Measurements from ENCODE around the gene MT1M. TPM values are rescaled to one million over a fixed set of nuclear protein-coding genes. Genes with fewer than 3 reads are reported as not detected.

MT1M gene
- total RNA-seq, 1 experiment from 2014 or later: 0.39 TPM

DNA sequence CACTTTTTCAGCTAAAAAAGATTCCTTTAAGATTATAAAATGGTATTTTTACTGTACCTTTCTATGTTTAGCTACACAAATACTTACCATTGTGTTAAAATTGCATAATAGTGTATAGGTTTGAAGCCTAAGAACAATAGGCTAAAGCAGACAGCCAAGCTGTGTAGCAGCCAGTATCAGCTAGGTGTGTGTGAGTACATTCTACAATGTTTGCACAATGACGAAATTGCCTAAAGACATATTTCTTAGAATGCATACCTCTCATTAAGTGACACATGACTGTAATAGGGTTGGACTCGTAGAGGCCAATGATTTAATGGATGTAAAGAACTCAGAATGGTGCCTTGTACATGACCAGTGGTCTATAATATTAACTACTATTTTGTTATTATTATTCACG lies 17.4 kb downstream of the MT1M start:
- ATAC-seq (no peak), DNase-seq (ENCODE audit: low read depth, low spot score) (no peak)
- H3K27me3 ChIP-seq (ENCODE audit: insufficient read depth, low read length): no peaks in the 10 kb centered on the region
- no peak overlapping the region for H3K9ac ChIP-seq (ENCODE audit: low read length)
- no peak overlapping the region for H3K4me2 ChIP-seq (ENCODE audit: low read length)
- ChIA-PET POLR2A (no interaction called here), CTCF (no interaction called here), RAD21 (ENCODE audit: low non-redundant PET in 1 of 2, low total read pairs in 2 of 2, uncharacterized antibody in 2 of 2, unreplicated experiment in 2 of 2) (no interaction called here)
- H3K9me2 ChIP-seq (ENCODE audit: insufficient read depth): no peaks in the 10 kb centered on the region
- no peaks in the 10 kb centered on the region for H3K79me2 ChIP-seq (ENCODE audit: insufficient read depth, low read length)
- peaks cover 16 to 25% of the 10 kb centered on the region in 2 experiments for H3K4me1 ChIP-seq (ENCODE audit: control insufficient read depth in 1 of 2, insufficient read depth in 2 of 2, low read length in 2 of 2)
- TF ChIP-seq ZNF274 (IDR thresholded peaks at IDR 0.05; ENCODE audit: low read depth, low read length) (no peak), CEBPB (IDR thresholded peaks at IDR 0.05; ENCODE audit: low read depth) (no peak), EZH2 (IDR thresholded peaks at IDR 0.05) (no peak), EZH2phosphoT487 (IDR thresholded peaks at IDR 0.05; ENCODE audit: borderline replicate concordance) (no peak), POLR2AphosphoS5 (IDR thresholded peaks at IDR 0.05; ENCODE audit: low read depth, low read length) (no peak), POLR2A (IDR thresholded peaks at IDR 0.05; ENCODE audit: borderline replicate concordance, extremely low read depth, insufficient read depth, insufficient read length) (no peak), ELF1 (IDR thresholded peaks at IDR 0.05; ENCODE audit: borderline replicate concordance, low read depth) (no peak), TCF7L2 (IDR thresholded peaks at IDR 0.05; ENCODE audit: borderline replicate concordance, extremely low read depth, insufficient read depth, insufficient read length) (no peak)
- TF ChIP-seq, protein P1, sequence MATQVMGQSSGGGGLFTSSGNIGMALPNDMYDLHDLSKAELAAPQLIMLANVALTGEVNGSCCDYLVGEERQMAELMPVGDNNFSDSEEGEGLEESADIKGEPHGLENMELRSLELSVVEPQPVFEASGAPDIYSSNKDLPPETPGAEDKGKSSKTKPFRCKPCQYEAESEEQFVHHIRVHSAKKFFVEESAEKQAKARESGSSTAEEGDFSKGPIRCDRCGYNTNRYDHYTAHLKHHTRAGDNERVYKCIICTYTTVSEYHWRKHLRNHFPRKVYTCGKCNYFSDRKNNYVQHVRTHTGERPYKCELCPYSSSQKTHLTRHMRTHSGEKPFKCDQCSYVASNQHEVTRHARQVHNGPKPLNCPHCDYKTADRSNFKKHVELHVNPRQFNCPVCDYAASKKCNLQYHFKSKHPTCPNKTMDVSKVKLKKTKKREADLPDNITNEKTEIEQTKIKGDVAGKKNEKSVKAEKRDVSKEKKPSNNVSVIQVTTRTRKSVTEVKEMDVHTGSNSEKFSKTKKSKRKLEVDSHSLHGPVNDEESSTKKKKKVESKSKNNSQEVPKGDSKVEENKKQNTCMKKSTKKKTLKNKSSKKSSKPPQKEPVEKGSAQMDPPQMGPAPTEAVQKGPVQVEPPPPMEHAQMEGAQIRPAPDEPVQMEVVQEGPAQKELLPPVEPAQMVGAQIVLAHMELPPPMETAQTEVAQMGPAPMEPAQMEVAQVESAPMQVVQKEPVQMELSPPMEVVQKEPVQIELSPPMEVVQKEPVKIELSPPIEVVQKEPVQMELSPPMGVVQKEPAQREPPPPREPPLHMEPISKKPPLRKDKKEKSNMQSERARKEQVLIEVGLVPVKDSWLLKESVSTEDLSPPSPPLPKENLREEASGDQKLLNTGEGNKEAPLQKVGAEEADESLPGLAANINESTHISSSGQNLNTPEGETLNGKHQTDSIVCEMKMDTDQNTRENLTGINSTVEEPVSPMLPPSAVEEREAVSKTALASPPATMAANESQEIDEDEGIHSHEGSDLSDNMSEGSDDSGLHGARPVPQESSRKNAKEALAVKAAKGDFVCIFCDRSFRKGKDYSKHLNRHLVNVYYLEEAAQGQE (IDR thresholded peaks at IDR 0.05; ENCODE audit: low read depth): no peak
- TF ChIP-seq, protein P2, sequence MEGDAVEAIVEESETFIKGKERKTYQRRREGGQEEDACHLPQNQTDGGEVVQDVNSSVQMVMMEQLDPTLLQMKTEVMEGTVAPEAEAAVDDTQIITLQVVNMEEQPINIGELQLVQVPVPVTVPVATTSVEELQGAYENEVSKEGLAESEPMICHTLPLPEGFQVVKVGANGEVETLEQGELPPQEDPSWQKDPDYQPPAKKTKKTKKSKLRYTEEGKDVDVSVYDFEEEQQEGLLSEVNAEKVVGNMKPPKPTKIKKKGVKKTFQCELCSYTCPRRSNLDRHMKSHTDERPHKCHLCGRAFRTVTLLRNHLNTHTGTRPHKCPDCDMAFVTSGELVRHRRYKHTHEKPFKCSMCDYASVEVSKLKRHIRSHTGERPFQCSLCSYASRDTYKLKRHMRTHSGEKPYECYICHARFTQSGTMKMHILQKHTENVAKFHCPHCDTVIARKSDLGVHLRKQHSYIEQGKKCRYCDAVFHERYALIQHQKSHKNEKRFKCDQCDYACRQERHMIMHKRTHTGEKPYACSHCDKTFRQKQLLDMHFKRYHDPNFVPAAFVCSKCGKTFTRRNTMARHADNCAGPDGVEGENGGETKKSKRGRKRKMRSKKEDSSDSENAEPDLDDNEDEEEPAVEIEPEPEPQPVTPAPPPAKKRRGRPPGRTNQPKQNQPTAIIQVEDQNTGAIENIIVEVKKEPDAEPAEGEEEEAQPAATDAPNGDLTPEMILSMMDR (IDR thresholded peaks at IDR 0.05 in 2 of 3, conservative IDR thresholded peaks at IDR 0.05 in 1 of 3; ENCODE audit: borderline replicate concordance in 1 of 3, insufficient read depth in 1 of 3, low read depth in 2 of 3, low read length in 2 of 3): no peak
- TF ChIP-seq, protein P3, sequence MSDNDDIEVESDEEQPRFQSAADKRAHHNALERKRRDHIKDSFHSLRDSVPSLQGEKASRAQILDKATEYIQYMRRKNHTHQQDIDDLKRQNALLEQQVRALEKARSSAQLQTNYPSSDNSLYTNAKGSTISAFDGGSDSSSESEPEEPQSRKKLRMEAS (IDR thresholded peaks at IDR 0.05): no peak
- TF ChIP-seq, protein P4, sequence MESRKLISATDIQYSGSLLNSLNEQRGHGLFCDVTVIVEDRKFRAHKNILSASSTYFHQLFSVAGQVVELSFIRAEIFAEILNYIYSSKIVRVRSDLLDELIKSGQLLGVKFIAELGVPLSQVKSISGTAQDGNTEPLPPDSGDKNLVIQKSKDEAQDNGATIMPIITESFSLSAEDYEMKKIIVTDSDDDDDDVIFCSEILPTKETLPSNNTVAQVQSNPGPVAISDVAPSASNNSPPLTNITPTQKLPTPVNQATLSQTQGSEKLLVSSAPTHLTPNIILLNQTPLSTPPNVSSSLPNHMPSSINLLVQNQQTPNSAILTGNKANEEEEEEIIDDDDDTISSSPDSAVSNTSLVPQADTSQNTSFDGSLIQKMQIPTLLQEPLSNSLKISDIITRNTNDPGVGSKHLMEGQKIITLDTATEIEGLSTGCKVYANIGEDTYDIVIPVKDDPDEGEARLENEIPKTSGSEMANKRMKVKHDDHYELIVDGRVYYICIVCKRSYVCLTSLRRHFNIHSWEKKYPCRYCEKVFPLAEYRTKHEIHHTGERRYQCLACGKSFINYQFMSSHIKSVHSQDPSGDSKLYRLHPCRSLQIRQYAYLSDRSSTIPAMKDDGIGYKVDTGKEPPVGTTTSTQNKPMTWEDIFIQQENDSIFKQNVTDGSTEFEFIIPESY (IDR thresholded peaks at IDR 0.05; ENCODE audit: extremely low read depth, insufficient replicate concordance, low read length): no peak
- no peaks in the 10 kb centered on the region for H4K20me1 ChIP-seq (ENCODE audit: insufficient read depth)
- intact Hi-C loops (cut with micrococcal nuclease): no loop called here
- no peak overlapping the region for H3K4me3 ChIP-seq (replicated peaks in 1 of 2; ENCODE audit: low read depth in 1 of 2, low read length in 2 of 2)
- H2AFZ ChIP-seq (ENCODE audit: low read depth, low read length, poor library complexity, severe bottlenecking): no peak overlapping the region
- H3K36me3 ChIP-seq (ENCODE audit: control insufficient read depth in 1 of 2, insufficient read depth in 2 of 2, low read length in 2 of 2): no peaks in the 10 kb centered on the region
- no TSS peak for BruUV-seq (replicated peaks)
- no peaks in the 10 kb centered on the region for H3K9me3 ChIP-seq (ENCODE audit: control insufficient read depth in 1 of 2, insufficient read depth in 1 of 2, low read depth in 1 of 2, low read length in 2 of 2)
- no peak overlapping the region for H3K27ac ChIP-seq (ENCODE audit: low read depth, low read length)
